KG1 (cell line): ENCODE results near the gene APP.

Experiments
- DNase-seq: peaks from one replicate; lab custom pipeline; 2025; lab: John Stamatoyannopoulos, UW

Gene APP

DNA sequence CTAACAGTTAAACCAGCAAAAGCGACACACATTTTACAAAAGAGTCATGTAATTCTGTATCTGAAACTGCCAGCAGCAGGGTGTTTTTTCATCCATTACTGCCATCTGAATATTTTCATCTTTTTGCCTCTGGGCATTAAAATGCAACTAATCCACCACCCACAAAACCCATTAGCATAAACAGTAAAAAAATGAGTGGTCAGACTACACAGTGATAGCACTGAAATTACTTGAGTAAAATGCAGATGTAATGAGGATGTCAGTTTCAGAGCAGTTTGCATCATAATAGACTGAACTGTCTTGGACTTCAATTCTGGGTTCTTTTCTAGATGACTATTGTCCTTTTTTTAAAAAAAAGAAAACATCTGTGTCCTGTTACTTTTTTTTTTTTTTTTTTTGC lies 303.5 kb downstream of the APP start:
- no peak for DNase-seq

DNA sequence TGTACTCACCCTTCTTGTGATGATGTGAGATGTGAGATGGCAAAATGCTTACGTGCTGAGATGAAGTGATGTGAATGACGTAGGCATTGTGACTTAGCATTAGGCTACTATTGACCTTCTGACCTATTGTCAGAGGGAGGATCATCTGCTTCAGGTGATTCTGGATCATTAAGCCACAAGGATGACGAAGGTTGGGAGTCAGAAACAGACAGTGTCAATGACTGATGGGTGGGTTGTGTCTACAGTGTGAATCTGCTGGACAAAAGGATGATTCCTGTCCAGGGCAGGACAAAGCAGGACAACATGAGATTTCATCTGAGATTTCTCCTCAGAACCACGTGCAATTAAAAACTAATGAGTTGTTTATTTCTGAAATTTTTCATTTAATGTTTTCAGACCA lies 306.8 kb downstream of the APP start:
- no peak for DNase-seq

GRCh38 chr21:25863031-25863430 lies 307.5 kb downstream of the APP start:
- no peak for DNase-seq

DNA sequence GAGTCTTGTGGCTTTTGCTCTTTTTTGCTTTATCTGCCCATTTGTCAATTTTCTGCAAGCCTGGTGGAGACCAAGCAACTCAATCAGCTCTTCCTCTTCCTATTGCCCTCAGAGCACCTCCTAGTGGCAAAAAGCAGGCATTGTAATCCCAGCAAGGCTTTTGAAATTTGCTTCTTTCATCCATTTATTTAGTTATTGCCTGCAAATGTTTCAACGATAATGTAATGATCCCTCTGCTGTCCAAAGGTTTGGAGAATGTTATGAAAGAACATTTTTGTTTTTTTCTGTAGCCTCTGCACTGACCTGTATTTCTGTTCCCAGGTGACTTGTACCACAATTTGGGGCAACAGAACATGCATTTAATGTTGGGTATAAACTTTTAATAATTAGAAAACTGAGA lies 308.0 kb downstream of the APP start:
- no peak for DNase-seq

- no peak for DNase-seq
These were observed 308.5 kb downstream of the APP start for GRCh38 chr21:25862112-25862511.

DNA sequence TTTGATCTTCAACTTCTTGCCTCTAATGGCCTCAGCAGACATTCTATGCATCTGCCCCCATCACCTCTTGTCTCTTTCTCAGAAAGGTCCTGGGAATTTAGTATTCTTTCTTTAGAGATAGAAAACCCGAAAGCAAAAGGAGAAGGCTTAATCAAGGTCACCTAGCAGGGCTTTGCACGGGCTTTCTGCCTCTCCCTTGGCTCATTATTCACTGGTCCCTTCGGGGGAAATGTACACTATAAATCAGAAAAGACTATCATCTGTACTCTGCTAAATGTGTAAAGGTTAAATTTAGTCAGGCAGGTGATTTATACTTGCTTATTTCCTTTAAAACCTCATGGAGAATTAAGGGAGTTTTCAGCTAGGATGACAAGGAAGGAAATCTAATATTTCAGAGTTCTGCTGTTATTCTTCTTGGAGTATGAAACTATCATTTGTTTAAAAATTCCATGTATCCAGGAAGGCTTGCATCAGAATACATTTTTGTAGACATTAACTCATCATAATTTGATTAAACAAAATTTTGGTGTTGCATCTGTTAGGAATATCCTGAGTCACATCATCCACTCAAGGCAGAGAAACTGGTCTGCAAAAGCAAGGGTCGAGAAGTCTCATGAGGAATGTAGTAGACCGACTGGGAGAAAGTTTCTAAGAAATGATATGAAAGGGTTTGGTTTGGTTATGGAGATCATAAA lies 311.2 kb downstream of the APP start:
- no peak for DNase-seq

- no peak for DNase-seq
These were observed 312.2 kb downstream of the APP start for GRCh38 chr21:25858325-25858724.

GRCh38 chr21:25857308-25858074 lies 313.1 kb downstream of the APP start:
- DNase-seq: no peak

DNA sequence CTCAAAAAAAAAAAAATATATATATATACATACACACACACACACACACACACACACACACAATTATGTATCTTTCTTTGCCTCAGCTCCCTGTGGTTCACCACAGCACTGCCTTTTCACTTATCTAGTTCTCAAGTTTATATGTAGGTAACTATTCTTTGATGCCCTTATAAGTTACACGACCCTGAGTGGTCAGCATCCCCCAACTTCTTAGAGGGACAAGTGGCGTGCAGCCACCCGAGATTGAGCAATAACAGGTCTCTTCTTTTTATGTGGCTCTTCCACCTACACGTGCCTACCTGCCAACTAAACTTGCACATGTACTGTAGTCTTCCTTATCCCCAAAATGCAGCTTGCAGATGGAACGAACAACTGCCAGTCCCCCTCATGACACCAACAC lies 315.0 kb downstream of the APP start:
- DNase-seq: no peak

DNA sequence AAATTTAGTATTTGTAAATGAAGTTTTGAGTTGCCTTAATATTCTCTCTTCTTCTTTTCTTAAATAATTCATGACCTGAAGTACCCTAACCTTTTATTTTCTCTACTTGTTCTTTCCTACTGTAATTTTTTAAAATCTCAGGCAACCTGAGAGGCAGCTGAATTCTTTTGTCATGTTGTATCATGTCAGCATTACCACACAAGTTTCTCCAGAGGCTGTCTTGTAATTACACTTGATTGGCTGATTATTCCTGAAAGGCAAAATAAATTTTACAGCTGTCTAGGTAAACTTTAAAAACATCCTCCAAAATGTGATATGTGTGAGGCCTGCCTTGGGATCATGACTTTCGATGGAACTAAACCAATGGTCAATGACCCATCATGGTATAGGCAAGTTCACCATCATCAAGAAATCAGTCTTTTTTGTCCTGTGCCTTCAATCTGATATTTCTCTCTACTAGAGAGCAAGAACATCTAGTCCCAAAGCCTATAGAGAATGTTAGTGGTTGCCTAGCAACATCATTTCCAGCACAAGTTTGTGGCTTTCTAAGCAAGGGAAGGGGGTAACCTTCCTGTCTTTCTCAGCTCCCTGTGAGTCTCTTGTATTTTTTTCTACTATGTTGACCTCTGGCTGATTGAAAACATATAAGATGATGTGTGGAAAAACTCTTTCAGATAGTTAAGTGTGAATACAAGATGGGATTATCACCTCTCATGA lies 320.3 kb downstream of the APP start:
- DNase-seq: no peak

DNA sequence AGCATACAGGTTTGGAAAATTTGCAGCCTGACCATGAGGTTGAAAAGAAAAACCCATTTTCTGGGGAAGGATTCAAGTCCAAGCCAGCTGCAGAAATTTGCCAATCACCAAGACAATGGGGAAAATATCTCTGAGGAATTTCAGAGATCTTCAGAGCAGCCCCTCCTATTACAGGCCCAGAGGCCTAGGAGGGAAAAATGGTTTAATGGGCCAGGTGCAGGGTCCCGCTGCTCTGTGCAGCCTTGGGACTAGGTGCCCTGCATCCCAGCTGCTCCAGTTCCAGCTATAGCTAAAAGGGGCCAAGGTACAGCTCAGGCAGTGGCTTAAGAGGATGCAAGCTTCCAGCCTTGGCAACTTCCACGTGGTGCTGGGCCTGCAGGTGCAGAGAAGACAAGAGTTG lies 322.3 kb downstream of the APP start:
- no peak for DNase-seq

GRCh38 chr21:25845729-25846256 lies 324.8 kb downstream of the APP start:
- DNase-seq: no peak

GRCh38 chr21:25842925-25843324 lies 327.6 kb downstream of the APP start:
- no peak for DNase-seq

- DNase-seq: no peak
These were observed 331.8 kb downstream of the APP start for GRCh38 chr21:25838809-25839208.

- DNase-seq: no peak
These were observed 332.9 kb downstream of the APP start for GRCh38 chr21:25837533-25838265.

- no peak for DNase-seq
These were observed 334.2 kb downstream of the APP start for GRCh38 chr21:25836396-25836795.

DNA sequence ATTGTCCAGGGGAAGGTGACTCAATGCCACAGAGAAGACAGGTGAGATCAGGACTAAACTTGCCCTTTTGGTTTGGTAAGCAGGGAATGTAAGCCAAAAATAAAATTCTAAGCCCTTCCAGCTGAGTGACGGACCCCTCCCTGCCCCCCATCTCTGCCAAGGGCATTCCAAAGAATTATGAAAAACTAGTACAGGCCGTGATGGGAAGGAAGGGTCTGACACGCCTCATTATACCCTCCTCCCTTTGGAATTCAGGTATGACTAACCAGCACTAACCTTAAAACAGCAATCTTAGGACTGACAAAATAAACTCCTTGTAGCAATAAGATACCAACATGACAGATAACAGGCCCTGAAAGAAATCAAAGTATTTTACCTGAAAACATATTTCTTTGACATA lies 336.2 kb downstream of the APP start:
- DNase-seq: no peak

DNA sequence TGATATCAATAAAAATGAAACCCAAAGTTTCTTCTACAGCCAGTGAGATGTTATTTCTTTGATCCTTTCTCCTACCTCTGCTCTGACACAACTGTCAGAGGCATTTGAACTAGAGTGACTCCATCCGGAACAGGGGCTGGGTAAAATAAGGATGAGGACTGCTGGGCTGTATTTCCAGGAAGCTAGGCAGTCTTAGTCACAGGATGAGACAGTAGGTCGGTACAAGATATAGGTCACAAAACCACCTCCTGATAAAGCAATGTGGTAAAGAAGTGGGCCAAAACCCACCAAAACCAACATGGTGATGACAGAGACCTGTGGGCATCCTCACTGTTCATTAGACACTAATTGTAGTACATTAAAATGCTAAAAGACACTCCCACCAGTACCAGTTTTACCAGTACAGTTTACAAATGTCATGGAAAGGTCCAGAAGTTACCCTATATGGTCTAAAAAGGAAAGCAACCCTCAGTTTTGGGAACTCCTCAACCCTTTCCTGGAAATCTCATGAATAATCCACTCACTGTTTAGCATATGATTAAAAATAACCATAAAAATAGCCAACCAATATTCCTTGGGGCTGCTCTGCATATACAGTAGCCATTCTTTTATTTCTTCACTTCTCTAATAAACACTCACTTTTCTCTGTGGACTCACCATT lies 339.1 kb downstream of the APP start:
- DNase-seq: no peak
